HUES48 (cell line): ENCODE measurements around the gene PTCD2.
"Not testable (repeated sequence)": the region's sequence is repeated elsewhere in the genome, so short reads cannot be mapped to it uniquely, and the experiment has no call there.

Source experiments
- H3K27ac ChIP-seq: one replicate; pipeline ENCODE4 v1.7.0; 2013; ENCODE audit warnings: low read depth, low read length, inconsistent platforms
- H3K27me3 ChIP-seq: 2 replicates; pipeline ENCODE4 v1.6.1; 2013; ENCODE audit warnings: mild to moderate bottlenecking, low read length; ENCODE audit not compliant: control insufficient read depth, insufficient read depth
- H3K36me3 ChIP-seq: 2 replicates; pipeline ENCODE4 v1.6.1; 2013; ENCODE audit warnings: low read length; ENCODE audit not compliant: control insufficient read depth, insufficient read depth
- H3K4me1 ChIP-seq: 2 replicates; pipeline ENCODE4 v1.6.1; 2013; ENCODE audit warnings: mild to moderate bottlenecking, low read length; ENCODE audit not compliant: control insufficient read depth, insufficient read depth
- H3K4me3 ChIP-seq: 2 replicates; pipeline ENCODE4 v1.5.1; 2013; ENCODE audit warnings: mild to moderate bottlenecking, low read depth, low read length
- H3K9ac ChIP-seq: 2 replicates; pipeline ENCODE4 v1.6.1; 2013; ENCODE audit warnings: mild to moderate bottlenecking, low read depth, low read length, moderate library complexity
- H3K9me3 ChIP-seq: 2 replicates; pipeline ENCODE4 v1.6.1; 2013; ENCODE audit warnings: low read length; ENCODE audit not compliant: control insufficient read depth, insufficient read depth

Gene PTCD2

DNA sequence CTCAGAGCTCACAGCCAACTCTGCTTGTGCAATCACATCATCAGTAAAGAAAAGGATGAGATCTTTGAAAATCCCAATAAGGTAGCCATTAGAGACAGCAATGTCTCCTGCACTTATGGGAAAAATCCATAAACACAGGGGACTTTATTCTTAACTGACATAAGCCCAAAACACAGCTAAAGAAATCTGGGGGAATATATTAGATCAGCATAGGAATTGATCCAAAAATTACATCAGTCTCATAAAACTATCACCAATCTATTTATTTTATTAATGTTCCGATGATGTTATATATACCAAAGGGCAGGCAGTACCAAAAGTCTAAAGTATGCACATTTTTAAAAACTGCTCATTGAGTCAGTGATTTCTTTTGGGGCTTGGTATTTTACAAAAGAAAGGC, 7.0 kb upstream of the PTCD2 start:
- no peak overlapping the region for H3K27ac ChIP-seq
- H3K4me3 ChIP-seq: no peak overlapping the region
- no peaks in the 10 kb centered on the region for H3K27me3 ChIP-seq
- no peak overlapping the region for H3K9ac ChIP-seq
- H3K4me1 ChIP-seq: peaks cover 5% of the 10 kb centered on the region; the same call in 1 of the 2 replicates
- no peaks in the 10 kb centered on the region for H3K9me3 ChIP-seq
- H3K36me3 ChIP-seq: peaks cover 54% of the 10 kb centered on the region

DNA sequence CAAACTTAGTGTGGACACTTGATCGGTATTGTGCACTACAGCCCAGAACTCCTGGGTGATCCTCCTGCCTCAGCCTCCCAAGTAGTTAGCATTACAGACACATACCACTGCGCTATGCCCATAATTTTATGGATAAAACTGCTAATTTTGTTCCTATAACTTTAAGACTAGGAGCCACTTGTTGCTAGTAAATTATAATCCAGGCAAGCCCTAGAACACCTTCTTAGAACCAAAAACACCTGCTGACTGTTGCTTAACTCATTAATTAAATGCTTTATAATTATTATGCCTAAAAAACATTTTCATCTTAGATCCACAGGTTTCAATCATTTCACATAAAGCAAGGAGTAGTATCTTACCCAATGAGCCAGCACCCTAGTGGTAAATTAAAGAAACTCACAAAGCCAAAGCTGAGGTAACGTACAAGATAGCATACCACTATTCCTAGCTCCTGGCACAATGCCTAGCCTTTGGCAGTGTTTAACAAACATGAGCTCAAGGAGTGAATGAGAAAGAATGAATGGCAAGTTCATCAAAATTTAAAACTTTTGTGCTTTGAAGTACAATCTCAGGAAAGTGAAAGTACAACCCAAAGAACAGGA, 5.5 kb upstream of the PTCD2 start:
- H3K27ac ChIP-seq: no peak overlapping the region
- H3K36me3 ChIP-seq: peaks cover 50% of the 10 kb centered on the region
- no peaks in the 10 kb centered on the region for H3K4me1 ChIP-seq
- H3K27me3 ChIP-seq: no peaks in the 10 kb centered on the region
- H3K9ac ChIP-seq: no peak overlapping the region
- H3K4me3 ChIP-seq: no peak overlapping the region
- H3K9me3 ChIP-seq: no peaks in the 10 kb centered on the region

DNA sequence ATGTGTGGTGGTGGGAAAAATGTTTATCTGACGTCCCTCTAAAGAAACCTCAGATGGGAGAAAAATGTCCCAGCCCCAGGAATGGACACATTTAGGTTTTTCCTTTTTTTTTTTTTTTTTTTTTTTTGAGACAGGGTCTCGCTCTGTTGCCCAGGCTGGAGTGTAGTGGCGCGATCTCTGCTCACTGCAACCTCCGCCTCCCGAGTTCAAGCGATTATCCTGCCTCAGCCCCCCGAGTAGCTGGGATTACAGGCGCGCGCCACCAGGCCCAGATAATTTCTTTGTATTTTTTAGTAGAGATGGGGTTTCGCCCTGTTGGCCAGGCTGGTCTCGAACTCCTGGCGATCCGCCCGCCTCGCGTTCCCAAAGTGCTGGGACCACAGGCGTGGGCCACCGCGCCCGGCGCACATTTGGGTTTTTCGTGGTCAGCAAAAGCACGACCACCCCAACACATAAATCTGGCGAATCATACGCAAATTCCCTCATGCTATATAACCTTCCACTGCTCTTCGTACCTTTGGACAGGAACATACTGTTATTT, 668 bp upstream of the PTCD2 start:
- H3K9me3 ChIP-seq, H3K4me1 ChIP-seq, H3K27me3 ChIP-seq: not testable (repeated sequence)
- Histone ChIP-seq H3K36me3 (peaks cover 20% of the 10 kb centered on the region), H3K9ac (peak overlapping the region; percentile 96), H3K27ac (peak overlapping the region; percentile 95), H3K4me3 (peak overlapping the region; percentile 93)

- H3K4me1 ChIP-seq: peaks cover 3% of the 10 kb centered on the region; the same call in 1 of the 2 replicates
- no peak overlapping the region for H3K9ac ChIP-seq
- no peaks in the 10 kb centered on the region for H3K9me3 ChIP-seq
- H3K36me3 ChIP-seq: peaks cover 57% of the 10 kb centered on the region
- H3K4me3 ChIP-seq: no peak overlapping the region
- no peak overlapping the region for H3K27ac ChIP-seq
- H3K27me3 ChIP-seq: no peaks in the 10 kb centered on the region
Observed at GRCh38 chr5:72324189-72324825, 4.1 kb downstream of the PTCD2 start.

DNA sequence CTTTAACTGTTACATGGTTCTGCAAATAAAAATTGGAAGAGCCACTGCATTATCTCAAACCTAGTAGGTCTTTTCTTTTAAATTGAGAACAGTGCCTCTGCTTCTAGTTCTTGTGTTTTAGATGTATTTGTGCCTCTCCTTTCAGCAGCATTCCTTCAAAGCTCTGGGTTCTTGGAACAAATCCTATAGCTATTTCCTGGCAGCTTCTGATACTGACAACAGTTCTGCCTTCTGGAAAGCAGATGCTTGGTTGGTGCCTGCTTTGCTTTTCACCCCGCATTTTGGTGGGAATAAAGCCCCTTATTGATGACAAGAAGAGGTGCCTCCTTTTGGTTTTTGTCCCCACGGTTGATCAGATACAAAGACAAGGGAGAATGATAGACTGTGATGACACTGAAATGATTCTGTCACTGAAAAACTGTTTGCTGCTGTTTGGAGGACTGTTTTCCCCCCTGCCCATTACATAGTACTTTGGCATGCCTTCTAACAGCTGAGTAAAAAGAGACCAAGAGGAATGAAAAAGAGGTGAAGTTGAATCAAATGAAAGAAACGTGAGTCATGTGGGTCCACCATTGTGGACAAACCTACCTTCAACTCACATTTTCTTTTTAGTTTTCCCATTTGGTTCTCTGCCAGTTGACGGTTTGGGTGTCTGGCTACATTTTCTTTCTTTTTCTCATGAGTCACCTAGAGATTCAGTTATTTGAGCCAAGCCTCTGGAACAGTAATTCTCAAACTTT, 5.6 kb downstream of the PTCD2 start:
- no peaks in the 10 kb centered on the region for H3K27me3 ChIP-seq
- H3K9me3 ChIP-seq: no peaks in the 10 kb centered on the region
- peaks cover 69% of the 10 kb centered on the region for H3K36me3 ChIP-seq
- no peak overlapping the region for H3K4me3 ChIP-seq
- H3K9ac ChIP-seq: no peak overlapping the region
- H3K4me1 ChIP-seq: peaks cover 6% of the 10 kb centered on the region
- H3K27ac ChIP-seq: no peak overlapping the region

DNA sequence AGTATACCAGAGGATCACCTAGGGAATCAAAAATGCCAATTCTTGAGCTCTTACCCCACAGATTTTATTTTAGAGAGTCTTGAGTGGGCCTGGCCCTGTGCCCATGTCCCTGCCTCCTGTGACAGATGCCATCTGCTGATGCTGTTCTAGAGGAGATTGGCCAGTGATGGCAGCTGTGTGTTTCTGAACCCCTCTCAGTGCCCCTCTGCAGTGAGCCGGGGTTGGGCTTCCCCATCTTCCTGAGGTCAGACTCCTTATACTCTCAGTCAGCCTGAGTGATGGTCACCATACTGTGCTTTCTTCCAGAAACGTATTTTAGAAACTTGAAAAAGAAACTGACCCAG, 6.1 kb downstream of the PTCD2 start:
- peaks cover 11% of the 10 kb centered on the region for H3K4me1 ChIP-seq
- no peak overlapping the region for H3K4me3 ChIP-seq
- no peaks in the 10 kb centered on the region for H3K9me3 ChIP-seq
- no peaks in the 10 kb centered on the region for H3K27me3 ChIP-seq
- H3K27ac ChIP-seq: no peak overlapping the region
- H3K36me3 ChIP-seq: peaks cover 74% of the 10 kb centered on the region
- no peak overlapping the region for H3K9ac ChIP-seq

GRCh38 chr5:72328172-72328571, 8.0 kb downstream of the PTCD2 start:
- no peaks in the 10 kb centered on the region for H3K27me3 ChIP-seq
- H3K4me3 ChIP-seq: no peak overlapping the region
- H3K36me3 ChIP-seq: peaks cover 92% of the 10 kb centered on the region
- H3K27ac ChIP-seq: no peak overlapping the region
- H3K9ac ChIP-seq: no peak overlapping the region
- peaks cover 9% of the 10 kb centered on the region for H3K4me1 ChIP-seq
- H3K9me3 ChIP-seq: no peaks in the 10 kb centered on the region

- Histone ChIP-seq H3K9me3 (no peaks in the 10 kb centered on the region), H3K27ac (no peak overlapping the region), H3K9ac (no peak overlapping the region), H3K36me3 (peaks cover 78% of the 10 kb centered on the region), H3K4me1 (peaks cover 9% of the 10 kb centered on the region), H3K27me3 (no peaks in the 10 kb centered on the region), H3K4me3 (no peak overlapping the region)
Observed at GRCh38 chr5:72330712-72331111, 10.5 kb downstream of the PTCD2 start.

- Histone ChIP-seq H3K9ac (no peak overlapping the region), H3K9me3 (no peaks in the 10 kb centered on the region), H3K4me3 (no peak overlapping the region), H3K27ac (no peak overlapping the region), H3K4me1 (no peaks in the 10 kb centered on the region), H3K27me3 (no peaks in the 10 kb centered on the region), H3K36me3 (peaks cover 53% of the 10 kb centered on the region)
Observed at GRCh38 chr5:72337159-72337558, 17.0 kb downstream of the PTCD2 start.

- H3K9ac ChIP-seq: no peak overlapping the region
- peaks cover 47% of the 10 kb centered on the region for H3K36me3 ChIP-seq
- no peaks in the 10 kb centered on the region for H3K4me1 ChIP-seq
- H3K27ac ChIP-seq: no peak overlapping the region
- no peaks in the 10 kb centered on the region for H3K27me3 ChIP-seq
- H3K4me3 ChIP-seq: no peak overlapping the region
- no peaks in the 10 kb centered on the region for H3K9me3 ChIP-seq
Observed at GRCh38 chr5:72338689-72339209, 18.6 kb downstream of the PTCD2 start.

DNA sequence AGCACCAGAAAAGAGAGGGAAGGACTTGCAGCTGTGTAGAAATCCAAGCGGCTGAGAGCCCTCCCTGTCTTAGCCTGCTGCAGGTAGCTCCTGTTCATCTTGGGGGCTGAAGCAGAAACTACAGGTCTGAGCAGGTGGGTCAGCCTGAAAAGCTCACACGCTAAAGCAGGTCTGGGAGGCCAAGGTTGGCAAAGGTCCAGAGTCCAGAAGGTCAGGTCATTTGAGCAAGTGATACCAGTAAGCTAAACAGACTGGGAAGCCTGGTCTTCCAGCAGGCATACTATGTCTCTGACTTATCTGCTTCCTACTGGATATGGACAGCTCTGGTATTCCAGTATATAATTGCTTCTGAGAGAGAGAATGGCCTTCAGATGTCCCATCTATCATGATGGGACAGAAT, 26.2 kb downstream of the PTCD2 start:
- Histone ChIP-seq H3K4me3 (no peak overlapping the region), H3K4me1 (no peaks in the 10 kb centered on the region), H3K9me3 (no peaks in the 10 kb centered on the region), H3K27ac (no peak overlapping the region), H3K36me3 (peaks cover 14% of the 10 kb centered on the region), H3K9ac (no peak overlapping the region), H3K27me3 (no peaks in the 10 kb centered on the region)
